ENCODE data around the gene ANAPC7.
"Not testable (repeated sequence)": the region's sequence is repeated elsewhere in the genome, so short reads cannot be mapped to it uniquely, and the experiment has no call there.

ANAPC7 gene

DNA sequence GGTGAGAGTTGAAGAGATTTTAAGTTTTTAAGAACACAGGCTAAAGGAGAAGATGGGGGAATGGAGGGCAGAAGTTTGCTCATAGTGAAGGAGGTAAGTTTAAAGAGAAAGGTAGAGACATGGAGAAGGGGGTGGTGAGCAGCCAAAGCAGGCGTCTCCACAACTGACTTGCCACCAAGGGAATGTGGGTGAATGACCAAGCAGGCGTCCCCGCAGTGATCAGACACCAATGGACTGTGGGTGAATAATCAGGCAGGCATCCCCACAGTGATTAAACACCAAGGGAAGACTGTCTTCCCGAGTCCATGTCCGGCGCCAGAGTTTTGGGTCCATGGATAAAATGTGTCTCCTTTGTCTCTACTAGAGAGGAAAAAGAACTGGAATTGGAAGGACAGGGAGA is 6.6 kb upstream of the ANAPC7 start:
- not testable (repeated sequence) for H3K4me3 ChIP-seq (ENCODE audit: low read length); H2AFZ ChIP-seq (ENCODE audit: low read depth, low read length); H3K9me3 ChIP-seq (ENCODE audit: insufficient read depth, low read length); H3K9ac ChIP-seq (ENCODE audit: low read length); H3K27me3 ChIP-seq (ENCODE audit: low read depth, low read length); H4K20me1 ChIP-seq (ENCODE audit: insufficient read depth, low read length); H3K36me3 ChIP-seq (replicated peaks; ENCODE audit: low read depth, low read length); H3K4me1 ChIP-seq (ENCODE audit: low read length); H3K79me2 ChIP-seq (ENCODE audit: low read length); H3K4me2 ChIP-seq (ENCODE audit: low read length); H3K27ac ChIP-seq (ENCODE audit: low read length)

DNA sequence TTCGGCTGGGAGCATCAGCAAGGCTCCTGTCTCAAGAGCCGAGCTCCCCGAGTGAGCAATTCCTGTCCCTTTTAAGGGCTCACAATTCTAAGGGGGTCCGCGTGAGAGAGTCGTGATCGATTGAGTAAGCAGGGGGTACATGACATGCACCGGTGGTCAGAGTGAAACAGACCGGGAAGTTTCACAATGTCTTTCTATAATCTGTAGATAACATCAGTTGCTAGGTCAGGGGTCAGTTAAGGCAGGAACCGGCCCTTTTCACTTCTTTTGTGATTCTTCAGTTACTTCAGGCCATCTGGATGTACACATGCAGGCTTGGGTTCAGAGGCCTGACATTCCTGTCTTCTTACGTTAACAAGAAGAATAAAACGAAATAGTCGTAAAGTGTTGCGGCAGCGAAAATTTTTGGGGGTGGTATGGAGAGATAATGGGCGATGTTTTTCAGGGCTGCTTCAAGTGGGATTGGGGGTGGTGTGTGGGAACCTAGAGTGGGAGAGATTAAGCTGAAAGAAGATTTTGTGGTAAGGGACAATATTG is 1.7 kb upstream of the ANAPC7 start:
- not testable (repeated sequence) for H3K27ac ChIP-seq (ENCODE audit: low read length); H3K9ac ChIP-seq (ENCODE audit: low read length); H3K9me3 ChIP-seq (ENCODE audit: insufficient read depth, low read length); H3K4me2 ChIP-seq (ENCODE audit: low read length); H3K4me1 ChIP-seq (ENCODE audit: low read length); H3K4me3 ChIP-seq (ENCODE audit: low read length); H2AFZ ChIP-seq (ENCODE audit: low read depth, low read length); H3K27me3 ChIP-seq (ENCODE audit: low read depth, low read length); H4K20me1 ChIP-seq (ENCODE audit: insufficient read depth, low read length)
- H3K79me2 ChIP-seq (ENCODE audit: low read length) = peaks cover 35% of the 10 kb centered on the region
- peaks cover 11% of the 10 kb centered on the region for H3K36me3 ChIP-seq (replicated peaks; ENCODE audit: low read depth, low read length)

DNA sequence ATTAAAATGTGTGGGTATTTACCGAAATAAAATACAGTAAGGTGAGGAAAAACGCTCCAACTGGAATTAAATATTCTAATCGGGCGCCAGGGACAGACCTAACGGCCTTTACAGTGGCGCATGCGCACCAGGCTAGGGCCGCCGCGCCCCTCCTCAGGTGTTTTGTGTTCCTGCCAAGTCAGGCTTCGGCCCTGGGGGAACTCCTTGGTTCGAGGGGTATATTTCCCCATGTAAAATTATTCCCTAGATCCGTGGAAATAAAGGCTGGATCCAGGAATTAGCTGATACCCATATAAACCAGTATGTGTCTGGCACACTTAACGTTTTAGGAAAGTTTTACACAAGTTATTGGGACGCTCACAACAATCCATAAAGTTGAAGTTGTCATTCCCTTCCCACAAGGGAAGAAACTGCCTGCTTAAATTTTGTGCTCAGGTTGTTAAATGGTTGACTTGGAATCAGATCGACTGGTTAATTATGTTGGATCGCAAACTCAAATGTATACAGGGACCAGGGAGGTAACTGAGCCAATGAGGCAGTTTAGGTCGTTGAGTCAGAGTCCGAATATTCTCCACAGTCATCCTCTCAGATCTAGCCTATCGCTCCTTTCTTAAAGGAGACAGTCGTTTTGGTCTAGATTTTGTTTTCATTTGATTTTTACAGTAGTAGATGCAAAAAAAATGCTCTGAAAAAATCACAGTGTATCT is 621 bp upstream of the ANAPC7 start:
- Histone ChIP-seq H3K27me3 (ENCODE audit: low read depth, low read length) (no peaks in the 10 kb centered on the region), H3K9ac (ENCODE audit: low read length) (peak overlapping the region; percentile 97), H4K20me1 (ENCODE audit: insufficient read depth, low read length) (no peaks in the 10 kb centered on the region), H3K9me3 (ENCODE audit: insufficient read depth, low read length) (no peaks in the 10 kb centered on the region), H3K4me1 (ENCODE audit: low read length) (peaks cover 5% of the 10 kb centered on the region), H3K79me2 (ENCODE audit: low read length) (peaks cover 46% of the 10 kb centered on the region), H3K4me3 (ENCODE audit: low read length) (peak overlapping the region; percentile 94), H3K4me2 (ENCODE audit: low read length) (peak overlapping the region; percentile 77), H3K36me3 (replicated peaks; ENCODE audit: low read depth, low read length) (peaks cover 14% of the 10 kb centered on the region), H2AFZ (ENCODE audit: low read depth, low read length) (peak overlapping the region; percentile 100), H3K27ac (ENCODE audit: low read length) (peak overlapping the region; percentile 90)
- no peak for TF ChIP-seq EZH2phosphoT487 (IDR thresholded peaks at IDR 0.05; ENCODE audit: low read depth)

DNA sequence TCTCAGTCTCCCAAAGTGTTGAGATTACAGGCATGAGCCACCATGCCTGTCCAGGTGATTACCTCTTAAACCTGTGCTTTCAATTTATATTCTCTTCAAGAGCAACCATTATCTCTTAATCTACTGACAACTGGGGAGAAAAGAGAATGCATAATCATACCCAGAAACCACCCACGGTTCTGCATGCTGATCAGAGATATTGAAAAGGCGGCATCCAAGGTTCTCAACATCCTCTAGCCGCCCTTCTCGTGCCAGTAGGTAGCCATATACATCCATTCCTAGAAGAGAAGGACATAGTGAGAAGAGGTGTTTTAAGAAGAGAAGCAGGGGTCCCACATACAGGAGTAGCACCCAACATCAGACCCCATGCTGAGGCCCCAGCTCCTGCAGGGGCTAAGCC is 20.8 kb downstream of the ANAPC7 start:
- H3K79me2 ChIP-seq (ENCODE audit: low read length) = no peaks in the 10 kb centered on the region; the same call in 1 of the 2 replicates
- H3K4me1 ChIP-seq (ENCODE audit: low read length) = peaks cover 4% of the 10 kb centered on the region; the same call in 1 of the 2 replicates
- no peaks in the 10 kb centered on the region for H4K20me1 ChIP-seq (ENCODE audit: insufficient read depth, low read length)
- no peak overlapping the region for H3K4me2 ChIP-seq (ENCODE audit: low read length)
- H3K27ac ChIP-seq (ENCODE audit: low read length) = no peak overlapping the region
- H3K36me3 ChIP-seq (replicated peaks; ENCODE audit: low read depth, low read length) = peaks cover 52% of the 10 kb centered on the region
- H2AFZ ChIP-seq (ENCODE audit: low read depth, low read length) = no peak overlapping the region
- no peak overlapping the region for H3K4me3 ChIP-seq (ENCODE audit: low read length)
- H3K9ac ChIP-seq (ENCODE audit: low read length) = no peak overlapping the region
- TF ChIP-seq, protein P1, sequence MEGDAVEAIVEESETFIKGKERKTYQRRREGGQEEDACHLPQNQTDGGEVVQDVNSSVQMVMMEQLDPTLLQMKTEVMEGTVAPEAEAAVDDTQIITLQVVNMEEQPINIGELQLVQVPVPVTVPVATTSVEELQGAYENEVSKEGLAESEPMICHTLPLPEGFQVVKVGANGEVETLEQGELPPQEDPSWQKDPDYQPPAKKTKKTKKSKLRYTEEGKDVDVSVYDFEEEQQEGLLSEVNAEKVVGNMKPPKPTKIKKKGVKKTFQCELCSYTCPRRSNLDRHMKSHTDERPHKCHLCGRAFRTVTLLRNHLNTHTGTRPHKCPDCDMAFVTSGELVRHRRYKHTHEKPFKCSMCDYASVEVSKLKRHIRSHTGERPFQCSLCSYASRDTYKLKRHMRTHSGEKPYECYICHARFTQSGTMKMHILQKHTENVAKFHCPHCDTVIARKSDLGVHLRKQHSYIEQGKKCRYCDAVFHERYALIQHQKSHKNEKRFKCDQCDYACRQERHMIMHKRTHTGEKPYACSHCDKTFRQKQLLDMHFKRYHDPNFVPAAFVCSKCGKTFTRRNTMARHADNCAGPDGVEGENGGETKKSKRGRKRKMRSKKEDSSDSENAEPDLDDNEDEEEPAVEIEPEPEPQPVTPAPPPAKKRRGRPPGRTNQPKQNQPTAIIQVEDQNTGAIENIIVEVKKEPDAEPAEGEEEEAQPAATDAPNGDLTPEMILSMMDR (IDR thresholded peaks at IDR 0.05; ENCODE audit: low read depth, low read length) = no peak
- no peak for TF ChIP-seq EZH2phosphoT487 (IDR thresholded peaks at IDR 0.05; ENCODE audit: low read depth)
- no peaks in the 10 kb centered on the region for H3K9me3 ChIP-seq (ENCODE audit: insufficient read depth, low read length)
- no peaks in the 10 kb centered on the region for H3K27me3 ChIP-seq (ENCODE audit: low read depth, low read length)

- Histone ChIP-seq H3K4me2 (ENCODE audit: low read length) (no peak overlapping the region), H2AFZ (ENCODE audit: low read depth, low read length) (no peak overlapping the region), H3K9me3 (ENCODE audit: insufficient read depth, low read length) (no peaks in the 10 kb centered on the region), H3K4me1 (ENCODE audit: low read length) (peaks cover 3% of the 10 kb centered on the region; the same call in 1 of the 2 replicates), H3K9ac (ENCODE audit: low read length) (no peak overlapping the region), H4K20me1 (ENCODE audit: insufficient read depth, low read length) (no peaks in the 10 kb centered on the region), H3K79me2 (ENCODE audit: low read length) (no peaks in the 10 kb centered on the region), H3K27me3 (ENCODE audit: low read depth, low read length) (no peaks in the 10 kb centered on the region), H3K27ac (ENCODE audit: low read length) (no peak overlapping the region), H3K36me3 (replicated peaks; ENCODE audit: low read depth, low read length) (peaks cover 55% of the 10 kb centered on the region), H3K4me3 (ENCODE audit: low read length) (no peak overlapping the region)
- TF ChIP-seq, protein P1 (IDR thresholded peaks at IDR 0.05; ENCODE audit: low read depth, low read length) = no peak
- no peak for TF ChIP-seq EZH2phosphoT487 (IDR thresholded peaks at IDR 0.05; ENCODE audit: low read depth)
These were observed 23.9 kb downstream of the ANAPC7 start for GRCh38 chr12:110379631-110380030.
